Measurements from ENCODE around the gene EGFL7.

Gene EGFL7

DNA sequence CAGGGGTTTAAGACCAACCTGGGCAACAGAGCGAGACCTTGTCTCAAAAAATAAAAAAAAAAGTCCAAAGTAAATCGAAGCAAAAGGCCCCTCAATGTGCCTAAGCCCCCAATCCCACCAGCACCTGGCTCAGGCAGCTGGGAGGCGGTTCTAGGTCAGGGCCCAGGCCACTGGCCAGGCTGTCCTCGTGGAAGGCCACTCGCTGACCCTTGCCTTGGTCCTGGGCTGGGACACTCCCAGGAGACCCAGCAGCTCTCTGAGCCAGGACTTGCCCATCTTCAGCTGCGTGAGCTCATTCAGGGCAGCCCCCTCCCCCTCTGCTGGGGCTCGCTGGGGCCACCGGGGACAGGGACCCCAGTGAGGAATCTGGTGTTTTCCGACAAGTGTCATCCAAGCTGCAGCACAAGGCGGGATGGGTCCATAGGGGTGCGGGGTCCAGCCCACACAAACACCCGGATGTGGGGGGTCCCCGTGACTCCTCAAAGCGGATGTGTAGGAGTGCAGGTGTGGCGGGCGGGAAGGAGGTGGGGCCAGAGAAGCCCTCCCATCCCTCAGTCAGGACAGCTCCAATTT lies 20.5 kb downstream of the EGFL7 start:
- H2BK15ac ChIP-seq (replicated peaks; ENCODE audit: low read depth), result no peak overlapping the region
- no CpG with 5 or more reads among the region's 16 CpGs for WGBS (ENCODE audit: extremely low coverage, insufficient coverage, low lambda C conversion rate)
- H3K56ac ChIP-seq (ENCODE audit: low read length), result no peak overlapping the region
- H3K27ac ChIP-seq (ENCODE audit: low read depth, low read length), result no peak overlapping the region
- no peaks in the 10 kb centered on the region for H3K36me3 ChIP-seq (ENCODE audit: control insufficient read depth, insufficient read depth, low read length)
- H3K23ac ChIP-seq (ENCODE audit: low read length), result no peak overlapping the region
- H3K79me2 ChIP-seq (ENCODE audit: control insufficient read depth, insufficient read depth, low read length), result no peaks in the 10 kb centered on the region
- no peak overlapping the region for H2BK5ac ChIP-seq (ENCODE audit: low read length)
- H3K9ac ChIP-seq (ENCODE audit: low read length), result no peak overlapping the region
- H3K4ac ChIP-seq (ENCODE audit: low read depth, low read length), result no peak overlapping the region
- H3K18ac ChIP-seq (ENCODE audit: low read length), result no peak overlapping the region
- DNase-seq, result no peak
- H4K8ac ChIP-seq (ENCODE audit: low read depth, low read length), result no peak overlapping the region
- H3K4me3 ChIP-seq (ENCODE audit: low read length), result no peak overlapping the region
- no peaks in the 10 kb centered on the region for H3K4me1 ChIP-seq (ENCODE audit: control insufficient read depth, low read depth, low read length)
- H3K79me1 ChIP-seq (ENCODE audit: low read length), result no peaks in the 10 kb centered on the region
- H3K4me2 ChIP-seq (ENCODE audit: low read length), result no peak overlapping the region
- H3K27me3 ChIP-seq (ENCODE audit: insufficient read depth, low read length, poor library complexity), result no peaks in the 10 kb centered on the region
- H2BK120ac ChIP-seq (ENCODE audit: low read depth, low read length), result no peak overlapping the region
- H2AK5ac ChIP-seq (ENCODE audit: low read length), result no peak overlapping the region
- H4K5ac ChIP-seq (ENCODE audit: low read length), result no peak overlapping the region

GRCh38 chr9:136683755-136684154 lies 21.0 kb downstream of the EGFL7 start:
- H3K4me1 ChIP-seq (ENCODE audit: control insufficient read depth, low read depth, low read length), result no peaks in the 10 kb centered on the region
- H2BK5ac ChIP-seq (ENCODE audit: low read length), result no peak overlapping the region
- no peaks in the 10 kb centered on the region for H3K79me2 ChIP-seq (ENCODE audit: control insufficient read depth, insufficient read depth, low read length)
- no peak for DNase-seq
- no peaks in the 10 kb centered on the region for H3K27me3 ChIP-seq (ENCODE audit: insufficient read depth, low read length, poor library complexity)
- H2BK120ac ChIP-seq (ENCODE audit: low read depth, low read length), result no peak overlapping the region
- no peaks in the 10 kb centered on the region for H3K79me1 ChIP-seq (ENCODE audit: low read length)
- H3K27ac ChIP-seq (ENCODE audit: low read depth, low read length), result no peak overlapping the region
- H3K36me3 ChIP-seq (ENCODE audit: control insufficient read depth, insufficient read depth, low read length), result no peaks in the 10 kb centered on the region
- no CpG with 5 or more reads among the region's 14 CpGs for whole genome bisulfite sequencing (ENCODE audit: extremely low coverage, insufficient coverage, low lambda C conversion rate)
- no peak overlapping the region for H3K18ac ChIP-seq (ENCODE audit: low read length)
- no peak overlapping the region for H3K4me2 ChIP-seq (ENCODE audit: low read length)
- no peak overlapping the region for H3K4me3 ChIP-seq (ENCODE audit: low read length)
- no peak overlapping the region for H3K23ac ChIP-seq (ENCODE audit: low read length)
- H3K56ac ChIP-seq (ENCODE audit: low read length), result no peak overlapping the region
- no peak overlapping the region for H4K8ac ChIP-seq (ENCODE audit: low read depth, low read length)
- H4K5ac ChIP-seq (ENCODE audit: low read length), result no peak overlapping the region
- H2BK15ac ChIP-seq (replicated peaks; ENCODE audit: low read depth), result no peak overlapping the region
- H3K4ac ChIP-seq (ENCODE audit: low read depth, low read length), result no peak overlapping the region
- no peak overlapping the region for H2AK5ac ChIP-seq (ENCODE audit: low read length)
- H3K9ac ChIP-seq (ENCODE audit: low read length), result no peak overlapping the region

DNA sequence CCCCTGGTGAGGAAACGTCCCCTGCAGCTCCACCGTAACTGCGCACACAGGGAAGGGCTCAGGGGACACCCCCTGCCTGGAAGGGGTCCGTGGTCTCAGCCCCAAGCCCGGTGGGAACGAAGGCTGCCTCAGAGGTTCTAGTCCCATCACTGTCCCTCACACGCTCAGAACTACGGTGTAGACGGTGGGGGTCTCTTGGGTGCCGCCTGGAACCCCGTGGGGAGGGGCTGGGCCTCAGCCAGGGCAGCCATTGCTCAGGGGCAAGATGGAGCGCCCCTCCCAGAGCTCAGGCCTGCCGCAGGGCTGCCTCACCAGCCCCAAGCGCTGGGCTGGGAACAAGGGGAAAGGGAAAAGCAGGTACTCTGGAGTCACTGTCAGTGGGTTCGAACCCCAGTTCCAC lies 21.6 kb downstream of the EGFL7 start:
- Histone ChIP-seq H3K79me1 (ENCODE audit: low read length) (no peaks in the 10 kb centered on the region), H3K18ac (ENCODE audit: low read length) (no peak overlapping the region), H2BK15ac (replicated peaks; ENCODE audit: low read depth) (no peak overlapping the region), H3K27me3 (ENCODE audit: insufficient read depth, low read length, poor library complexity) (no peaks in the 10 kb centered on the region), H2AK5ac (ENCODE audit: low read length) (no peak overlapping the region), H4K5ac (ENCODE audit: low read length) (no peak overlapping the region), H3K4me3 (ENCODE audit: low read length) (no peak overlapping the region), H3K56ac (ENCODE audit: low read length) (no peak overlapping the region), H3K23ac (ENCODE audit: low read length) (no peak overlapping the region), H3K4me1 (ENCODE audit: control insufficient read depth, low read depth, low read length) (no peaks in the 10 kb centered on the region), H3K27ac (ENCODE audit: low read depth, low read length) (no peak overlapping the region), H4K8ac (ENCODE audit: low read depth, low read length) (no peak overlapping the region), H3K4ac (ENCODE audit: low read depth, low read length) (no peak overlapping the region), H2BK120ac (ENCODE audit: low read depth, low read length) (no peak overlapping the region), H3K79me2 (ENCODE audit: control insufficient read depth, insufficient read depth, low read length) (no peaks in the 10 kb centered on the region), H2BK5ac (ENCODE audit: low read length) (no peak overlapping the region), H3K4me2 (ENCODE audit: low read length) (no peak overlapping the region), H3K9ac (ENCODE audit: low read length) (no peak overlapping the region), H3K36me3 (ENCODE audit: control insufficient read depth, insufficient read depth, low read length) (no peaks in the 10 kb centered on the region)
- DNase-seq, result no peak
- WGBS (ENCODE audit: extremely low coverage, insufficient coverage, low lambda C conversion rate), result no CpG with 5 or more reads among the region's 15 CpGs

- Histone ChIP-seq H3K56ac (ENCODE audit: low read length) (no peak overlapping the region), H3K4me3 (ENCODE audit: low read length) (no peak overlapping the region), H2BK120ac (ENCODE audit: low read depth, low read length) (no peak overlapping the region), H3K4me2 (ENCODE audit: low read length) (no peak overlapping the region), H3K4ac (ENCODE audit: low read depth, low read length) (no peak overlapping the region), H4K5ac (ENCODE audit: low read length) (no peak overlapping the region), H3K4me1 (ENCODE audit: control insufficient read depth, low read depth, low read length) (no peaks in the 10 kb centered on the region), H3K9ac (ENCODE audit: low read length) (no peak overlapping the region), H3K23ac (ENCODE audit: low read length) (no peak overlapping the region), H3K36me3 (ENCODE audit: control insufficient read depth, insufficient read depth, low read length) (no peaks in the 10 kb centered on the region), H3K27ac (ENCODE audit: low read depth, low read length) (no peak overlapping the region), H3K27me3 (ENCODE audit: insufficient read depth, low read length, poor library complexity) (no peaks in the 10 kb centered on the region), H2BK15ac (replicated peaks; ENCODE audit: low read depth) (no peak overlapping the region), H3K18ac (ENCODE audit: low read length) (no peak overlapping the region), H2AK5ac (ENCODE audit: low read length) (no peak overlapping the region), H3K79me1 (ENCODE audit: low read length) (no peaks in the 10 kb centered on the region), H4K8ac (ENCODE audit: low read depth, low read length) (no peak overlapping the region), H3K79me2 (ENCODE audit: control insufficient read depth, insufficient read depth, low read length) (no peaks in the 10 kb centered on the region), H2BK5ac (ENCODE audit: low read length) (no peak overlapping the region)
- WGBS (ENCODE audit: extremely low coverage, insufficient coverage, low lambda C conversion rate), result no CpG with 5 or more reads among the region's 15 CpGs
- DNase-seq, result no peak
These were observed 22.1 kb downstream of the EGFL7 start for GRCh38 chr9:136684799-136685198.

DNA sequence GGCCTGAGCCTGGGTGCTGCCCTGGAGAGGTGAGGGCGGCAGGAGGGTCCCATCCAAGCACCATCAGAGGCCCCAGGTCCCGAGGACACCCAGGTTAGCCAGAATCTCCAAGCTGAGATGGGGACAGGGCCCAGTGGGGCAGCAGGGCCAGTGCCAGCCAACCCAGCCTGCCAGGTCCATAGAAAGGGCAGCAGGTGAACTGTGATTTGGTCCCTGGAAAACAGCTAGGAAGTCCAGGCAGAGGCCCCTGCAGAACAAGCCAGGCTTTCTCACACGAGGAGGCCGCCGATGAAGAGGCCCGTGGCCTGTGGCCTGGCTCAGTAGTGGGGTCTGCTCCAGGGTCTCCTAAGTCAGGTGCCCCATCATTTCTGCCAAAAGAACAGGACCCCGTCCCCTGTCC lies 22.5 kb downstream of the EGFL7 start:
- Histone ChIP-seq H3K9ac (ENCODE audit: low read length) (no peak overlapping the region), H3K56ac (ENCODE audit: low read length) (no peak overlapping the region), H3K79me1 (ENCODE audit: low read length) (no peaks in the 10 kb centered on the region), H3K23ac (ENCODE audit: low read length) (peak overlapping the region; percentile 24), H3K4ac (ENCODE audit: low read depth, low read length) (no peak overlapping the region), H2AK5ac (ENCODE audit: low read length) (no peak overlapping the region), H2BK5ac (ENCODE audit: low read length) (no peak overlapping the region), H3K79me2 (ENCODE audit: control insufficient read depth, insufficient read depth, low read length) (no peaks in the 10 kb centered on the region), H4K5ac (ENCODE audit: low read length) (no peak overlapping the region), H3K4me1 (ENCODE audit: control insufficient read depth, low read depth, low read length) (no peaks in the 10 kb centered on the region), H3K36me3 (ENCODE audit: control insufficient read depth, insufficient read depth, low read length) (no peaks in the 10 kb centered on the region), H3K27me3 (ENCODE audit: insufficient read depth, low read length, poor library complexity) (no peaks in the 10 kb centered on the region), H3K4me2 (ENCODE audit: low read length) (no peak overlapping the region), H2BK120ac (ENCODE audit: low read depth, low read length) (no peak overlapping the region), H3K18ac (ENCODE audit: low read length) (no peak overlapping the region), H3K27ac (ENCODE audit: low read depth, low read length) (no peak overlapping the region), H2BK15ac (replicated peaks; ENCODE audit: low read depth) (no peak overlapping the region), H4K8ac (ENCODE audit: low read depth, low read length) (no peak overlapping the region), H3K4me3 (ENCODE audit: low read length) (no peak overlapping the region)
- WGBS (ENCODE audit: extremely low coverage, insufficient coverage, low lambda C conversion rate), result no CpG with 5 or more reads among the region's 7 CpGs
- DNase-seq, result no peak

All from mesendoderm (in vitro differentiated cells).